Chondrocyte (in vitro differentiated cells): ENCODE results near the gene MTOR. TPM values are rescaled to one million over a fixed set of nuclear protein-coding genes. Genes with fewer than 3 reads are reported as not detected.
A peak's percentile ranks its signal among the peaks of the same experiment; 100 is the strongest.

ENCODE experiments used
- DNase-seq: peaks from one replicate; pipeline ENCODE4 v3.0.0; 2021; ENCODE audit warnings: mixed read lengths, low spot score
- H3K27ac Mint-ChIP-seq: one replicate; pipeline ENCODE4 v1.8.0; 2021; ENCODE audit warnings: mild to moderate bottlenecking, moderate library complexity, mixed read lengths; ENCODE audit not compliant: unreplicated experiment
- H3K27me3 Mint-ChIP-seq: 2 replicates; pipeline ENCODE4 v1.8.0; 2021; ENCODE audit warnings: low read depth, mixed read lengths
- H3K36me3 Mint-ChIP-seq: 2 replicates; pipeline ENCODE4 v1.8.0; 2021; ENCODE audit warnings: low read depth, mixed read lengths
- H3K4me1 Mint-ChIP-seq: 2 replicates; pipeline ENCODE4 v1.8.0; 2021; ENCODE audit warnings: low read depth, mild to moderate bottlenecking, mixed read lengths
- H3K4me3 Mint-ChIP-seq: one replicate; pipeline ENCODE4 v1.8.0; 2021; ENCODE audit warnings: mild to moderate bottlenecking, moderate library complexity, mixed read lengths; ENCODE audit not compliant: unreplicated experiment
- H3K9me3 Mint-ChIP-seq: 2 replicates; pipeline ENCODE4 v1.8.0; 2021; ENCODE audit warnings: low read depth, mixed read lengths
- total RNA-seq: library from RNA; stranded (reverse); gene quantifications from 3 replicates; pipeline ENCODE4 v1.2.1, GENCODE V29; 2021
- TF ChIP-seq, protein P1 (sequence below): fragments of 200-600 bp; sonication (generic); IDR thresholded peaks from 2 replicates; pipeline ENCODE4 v1.5.0; 2021; ENCODE audit warnings: antibody characterized with exemption, mild to moderate bottlenecking, moderate library complexity

Gene MTOR
- total RNA-seq, 1 donor from 2014 or later = 36.9 TPM

DNA sequence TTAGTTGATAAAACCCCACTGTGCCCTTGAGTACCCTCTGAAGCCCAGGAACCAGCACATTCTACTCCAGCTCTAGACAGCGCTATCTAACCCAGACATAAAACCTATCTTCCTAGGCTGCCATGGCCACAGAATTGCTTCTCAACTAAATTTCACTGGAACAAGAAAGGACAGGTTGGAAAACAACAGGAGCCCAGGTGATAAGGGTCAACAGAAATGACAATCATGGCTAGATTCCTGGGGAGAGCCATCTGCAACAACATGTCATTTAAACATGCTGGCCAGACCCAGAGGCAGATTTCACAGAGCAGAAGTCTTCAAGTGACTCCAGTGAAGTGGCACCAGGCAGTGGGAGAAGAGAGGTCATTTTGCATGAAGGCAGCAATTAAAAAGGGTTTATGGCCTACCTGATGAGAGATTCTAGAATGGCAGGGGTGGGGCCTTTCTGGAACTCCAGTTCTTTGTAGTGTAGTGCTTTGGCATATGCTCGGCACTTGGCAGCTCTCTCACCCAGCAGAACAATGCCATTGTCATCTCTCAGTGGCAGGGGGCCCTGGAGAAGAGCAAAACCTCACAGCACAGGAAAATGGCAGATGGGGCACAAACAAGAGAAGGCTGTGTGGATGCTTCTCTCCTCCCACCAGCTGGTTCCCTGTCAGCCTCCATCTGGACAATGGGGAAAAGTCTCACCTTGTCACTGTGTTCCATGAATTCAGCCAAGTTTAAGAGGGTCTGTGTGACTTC is 63.3 kb downstream of the MTOR start:
- TF ChIP-seq, protein P1, sequence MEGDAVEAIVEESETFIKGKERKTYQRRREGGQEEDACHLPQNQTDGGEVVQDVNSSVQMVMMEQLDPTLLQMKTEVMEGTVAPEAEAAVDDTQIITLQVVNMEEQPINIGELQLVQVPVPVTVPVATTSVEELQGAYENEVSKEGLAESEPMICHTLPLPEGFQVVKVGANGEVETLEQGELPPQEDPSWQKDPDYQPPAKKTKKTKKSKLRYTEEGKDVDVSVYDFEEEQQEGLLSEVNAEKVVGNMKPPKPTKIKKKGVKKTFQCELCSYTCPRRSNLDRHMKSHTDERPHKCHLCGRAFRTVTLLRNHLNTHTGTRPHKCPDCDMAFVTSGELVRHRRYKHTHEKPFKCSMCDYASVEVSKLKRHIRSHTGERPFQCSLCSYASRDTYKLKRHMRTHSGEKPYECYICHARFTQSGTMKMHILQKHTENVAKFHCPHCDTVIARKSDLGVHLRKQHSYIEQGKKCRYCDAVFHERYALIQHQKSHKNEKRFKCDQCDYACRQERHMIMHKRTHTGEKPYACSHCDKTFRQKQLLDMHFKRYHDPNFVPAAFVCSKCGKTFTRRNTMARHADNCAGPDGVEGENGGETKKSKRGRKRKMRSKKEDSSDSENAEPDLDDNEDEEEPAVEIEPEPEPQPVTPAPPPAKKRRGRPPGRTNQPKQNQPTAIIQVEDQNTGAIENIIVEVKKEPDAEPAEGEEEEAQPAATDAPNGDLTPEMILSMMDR = no peak
- DNase-seq = no peak
- no peaks in the 10 kb centered on the region for H3K9me3 Mint-ChIP-seq
- H3K27ac Mint-ChIP-seq = no peak overlapping the region
- H3K4me1 Mint-ChIP-seq = peaks cover 5% of the 10 kb centered on the region
- H3K36me3 Mint-ChIP-seq = peaks cover 28% of the 10 kb centered on the region
- no peaks in the 10 kb centered on the region for H3K27me3 Mint-ChIP-seq
- no peak overlapping the region for H3K4me3 Mint-ChIP-seq

DNA sequence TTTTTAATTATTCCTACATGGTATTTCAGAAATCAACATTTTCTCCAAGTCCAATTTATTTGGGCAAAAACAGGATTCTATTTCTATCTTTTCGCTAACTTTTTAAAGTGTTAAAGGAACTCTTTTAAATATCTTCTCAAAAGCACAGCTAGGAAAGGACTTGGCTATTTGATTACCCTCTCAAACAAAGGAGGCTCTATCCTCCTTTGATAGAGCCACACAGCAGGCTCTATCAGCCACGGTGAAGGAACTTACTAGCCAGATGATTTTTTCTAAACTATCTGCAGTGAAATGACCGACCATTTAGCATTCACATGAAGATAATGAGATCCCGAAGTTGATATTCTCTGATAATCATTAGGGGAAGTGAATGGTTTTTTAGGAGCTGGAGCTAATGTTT is 64.1 kb downstream of the MTOR start:
- Mint-ChIP-seq H3K27me3 (no peaks in the 10 kb centered on the region), H3K36me3 (peaks cover 27% of the 10 kb centered on the region), H3K4me3 (no peak overlapping the region), H3K27ac (no peak overlapping the region), H3K4me1 (peaks cover 5% of the 10 kb centered on the region), H3K9me3 (no peaks in the 10 kb centered on the region)
- TF ChIP-seq, protein P1 = no peak
- no peak for DNase-seq

DNA sequence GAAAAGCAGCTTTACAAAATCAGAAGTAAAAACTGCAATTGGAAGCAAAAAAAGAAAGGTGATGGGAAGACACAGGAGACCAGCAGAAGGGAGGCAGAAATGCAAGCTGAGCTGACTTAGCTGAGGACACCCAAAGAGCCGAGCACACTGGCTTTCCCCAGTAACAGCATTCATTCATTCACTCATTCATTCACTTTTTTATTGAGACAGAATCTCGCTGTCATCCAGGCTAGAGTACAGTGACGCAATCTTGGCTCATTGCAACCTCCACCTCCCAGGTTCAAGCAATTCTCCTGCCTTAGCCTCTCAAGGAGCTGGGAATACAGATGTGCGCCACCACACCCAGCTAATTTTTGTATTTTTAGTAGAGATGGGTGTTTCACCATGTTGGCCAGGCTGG is 65.0 kb downstream of the MTOR start:
- no peak overlapping the region for H3K27ac Mint-ChIP-seq
- DNase-seq = no peak
- no peak overlapping the region for H3K4me3 Mint-ChIP-seq
- H3K36me3 Mint-ChIP-seq = peaks cover 26% of the 10 kb centered on the region
- H3K27me3 Mint-ChIP-seq = no peaks in the 10 kb centered on the region
- H3K4me1 Mint-ChIP-seq = peaks cover 5% of the 10 kb centered on the region
- TF ChIP-seq, protein P1 = no peak
- H3K9me3 Mint-ChIP-seq = no peaks in the 10 kb centered on the region

DNA sequence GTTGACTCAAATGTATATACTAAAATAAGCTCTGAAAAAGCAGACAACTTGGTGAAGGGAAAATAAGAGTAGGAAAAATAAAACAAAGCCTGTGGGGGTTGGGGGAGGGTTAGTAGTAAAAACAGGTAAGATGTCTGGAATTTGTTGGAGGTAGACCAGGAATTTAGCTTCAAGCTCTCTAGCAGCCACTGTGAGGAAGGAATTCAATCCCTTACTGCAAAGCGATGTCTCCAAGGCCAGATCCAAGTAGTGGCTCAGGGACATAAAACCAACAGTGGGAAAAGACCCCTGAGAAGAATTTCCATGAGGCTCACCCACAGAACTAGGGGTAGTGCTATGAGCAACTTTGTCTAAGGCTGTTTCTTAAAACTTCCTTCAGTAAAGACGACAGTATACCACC is 65.4 kb downstream of the MTOR start:
- Mint-ChIP-seq H3K27ac (peak overlapping the region; percentile 23), H3K9me3 (no peaks in the 10 kb centered on the region), H3K4me1 (peaks cover 5% of the 10 kb centered on the region), H3K36me3 (peaks cover 29% of the 10 kb centered on the region), H3K4me3 (no peak overlapping the region), H3K27me3 (no peaks in the 10 kb centered on the region)
- no peak for DNase-seq
- TF ChIP-seq, protein P1 = no peak

DNA sequence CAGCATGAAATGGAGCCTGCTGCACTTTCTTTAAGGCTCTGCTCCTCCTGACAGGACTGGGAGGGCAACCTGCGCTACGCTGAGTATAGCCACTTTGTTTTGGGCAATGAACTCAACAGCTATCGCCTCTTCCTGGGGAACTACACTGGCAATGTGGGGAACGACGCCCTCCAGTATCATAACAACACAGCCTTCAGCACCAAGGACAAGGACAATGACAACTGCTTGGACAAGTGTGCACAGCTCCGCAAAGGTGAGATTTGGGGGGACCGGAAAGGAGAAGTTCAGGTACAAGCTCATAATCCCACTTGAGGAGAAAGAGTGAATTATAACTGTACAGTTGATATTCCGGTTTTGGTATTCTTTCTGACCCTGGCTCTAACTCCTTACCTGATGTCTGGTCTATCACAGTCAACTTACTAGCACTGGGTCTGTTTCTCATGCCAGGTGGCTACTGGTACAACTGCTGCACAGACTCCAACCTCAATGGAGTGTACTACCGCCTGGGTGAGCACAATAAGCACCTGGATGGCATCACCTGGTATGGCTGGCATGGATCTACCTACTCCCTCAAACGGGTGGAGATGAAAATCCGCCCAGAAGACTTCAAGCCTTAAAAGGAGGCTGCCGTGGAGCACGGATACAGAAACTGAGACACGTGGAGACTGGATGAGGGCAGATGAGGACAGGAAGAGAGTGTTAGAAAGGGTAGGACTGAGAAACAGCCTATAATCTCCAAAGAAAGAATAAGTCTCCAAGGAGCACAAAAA is 67.8 kb downstream of the MTOR start:
- Mint-ChIP-seq H3K4me1 (peaks cover 5% of the 10 kb centered on the region), H3K9me3 (no peaks in the 10 kb centered on the region), H3K27ac (no peak overlapping the region), H3K27me3 (no peaks in the 10 kb centered on the region), H3K4me3 (no peak overlapping the region), H3K36me3 (peaks cover 32% of the 10 kb centered on the region)
- TF ChIP-seq, protein P1 = no peak
- DNase-seq = no peak
